Fibroblast of mammary gland (primary cell): ENCODE data around the gene TAAR1.
"Not testable (repeated sequence)": the region's sequence is repeated elsewhere in the genome, so short reads cannot be mapped to it uniquely, and the experiment has no call there.

Experiments used
- DNase-seq: peaks from one replicate; pipeline ENCODE4 v3.0.0-alpha.2; 2010; ENCODE audit warnings: low read depth
- H3K4me3 ChIP-seq: 2 replicates; pipeline ENCODE4 v1.5.1; 2011; ENCODE audit warnings: low read depth, mild to moderate bottlenecking, low read length, moderate library complexity; ENCODE audit not compliant: control insufficient read depth
- CTCF ChIP-seq: conservative IDR thresholded peaks from 2 replicates; pipeline ENCODE4 v1.5.1; 2011; ENCODE audit warnings: low read depth, low read length, inconsistent platforms; ENCODE audit not compliant: control insufficient read depth, insufficient read depth

Gene TAAR1

GRCh38 chr6:132690678-132691077 is 31.7 kb upstream of the TAAR1 start:
- TF ChIP-seq CTCF = no peak
- no peak overlapping the region for H3K4me3 ChIP-seq
- no peak for DNase-seq

- no peak overlapping the region for H3K4me3 ChIP-seq
- TF ChIP-seq CTCF = no peak
- DNase-seq = peak; percentile 62
Observed at GRCh38 chr6:132687306-132687705, 28.3 kb upstream of the TAAR1 start.

GRCh38 chr6:132686531-132686930 is 27.5 kb upstream of the TAAR1 start:
- no peak for DNase-seq
- no peak overlapping the region for H3K4me3 ChIP-seq
- TF ChIP-seq CTCF = no peak

GRCh38 chr6:132685009-132685408 is 26.0 kb upstream of the TAAR1 start:
- no peak overlapping the region for H3K4me3 ChIP-seq
- no peak for TF ChIP-seq CTCF
- DNase-seq = no peak

- no peak for DNase-seq
- TF ChIP-seq CTCF = no peak
- no peak overlapping the region for H3K4me3 ChIP-seq
Observed at GRCh38 chr6:132684272-132684671, 25.3 kb upstream of the TAAR1 start.

- no peak for TF ChIP-seq CTCF
- DNase-seq = peak; percentile 73
- H3K4me3 ChIP-seq = no peak overlapping the region
Observed at GRCh38 chr6:132683543-132683942, 24.6 kb upstream of the TAAR1 start.

GRCh38 chr6:132679094-132679493 is 20.1 kb upstream of the TAAR1 start:
- not testable (repeated sequence) for H3K4me3 ChIP-seq, DNase-seq
